Measurements from ENCODE around the gene VAC14. TPM values are rescaled to one million over a fixed set of nuclear protein-coding genes. Genes with fewer than 3 reads are reported as not detected.

The VAC14 gene
- polyA plus RNA-seq, 1 donor from 2014 or later: 8.6 TPM

DNA sequence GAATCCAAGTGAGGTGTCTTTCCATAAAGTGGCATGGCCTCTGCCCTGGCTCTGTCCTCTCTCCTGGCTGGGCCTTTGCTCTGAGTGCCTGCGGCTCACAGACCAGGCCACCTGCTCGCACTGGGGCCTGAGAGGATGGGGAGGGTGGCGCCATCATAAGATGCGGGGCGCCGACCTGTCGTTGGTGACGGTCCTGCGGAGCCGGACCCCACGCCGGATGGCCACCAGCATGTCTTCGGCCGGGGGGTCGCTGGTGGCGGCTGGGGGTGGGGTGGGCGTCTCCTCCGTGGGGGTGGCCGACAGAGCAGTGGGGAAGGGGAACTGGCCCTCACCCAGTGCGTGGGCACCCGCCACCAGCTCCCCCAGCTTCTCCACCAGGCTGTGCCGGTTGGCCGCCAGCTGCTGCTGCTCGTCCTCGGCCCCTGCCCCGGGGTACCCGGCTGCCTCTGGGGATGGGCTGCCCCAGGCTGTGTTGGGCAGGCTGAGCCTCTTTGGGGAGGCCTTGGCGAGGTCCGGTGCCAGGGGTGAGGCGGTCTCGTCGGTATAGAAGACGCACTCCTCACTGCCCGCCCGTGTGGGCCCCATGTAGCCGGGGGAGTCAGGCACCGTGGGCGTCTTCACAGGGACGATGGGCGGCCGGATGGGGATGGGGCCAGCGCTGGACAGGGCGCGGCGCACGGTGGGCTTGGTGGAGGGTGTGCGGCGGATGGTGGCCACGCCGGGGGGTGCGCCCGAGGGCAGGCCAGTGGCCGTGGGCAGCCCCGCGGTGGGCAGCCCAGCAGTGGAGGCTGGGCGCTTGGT lies 137.2 kb downstream of the VAC14 start:
- no peak for TF ChIP-seq MXI1 (conservative IDR thresholded peaks at IDR 0.05; ENCODE audit: poor library complexity, severe bottlenecking)
- TF ChIP-seq SMC3 (conservative IDR thresholded peaks at IDR 0.05; ENCODE audit: poor library complexity): no peak
- TF ChIP-seq, protein P1, sequence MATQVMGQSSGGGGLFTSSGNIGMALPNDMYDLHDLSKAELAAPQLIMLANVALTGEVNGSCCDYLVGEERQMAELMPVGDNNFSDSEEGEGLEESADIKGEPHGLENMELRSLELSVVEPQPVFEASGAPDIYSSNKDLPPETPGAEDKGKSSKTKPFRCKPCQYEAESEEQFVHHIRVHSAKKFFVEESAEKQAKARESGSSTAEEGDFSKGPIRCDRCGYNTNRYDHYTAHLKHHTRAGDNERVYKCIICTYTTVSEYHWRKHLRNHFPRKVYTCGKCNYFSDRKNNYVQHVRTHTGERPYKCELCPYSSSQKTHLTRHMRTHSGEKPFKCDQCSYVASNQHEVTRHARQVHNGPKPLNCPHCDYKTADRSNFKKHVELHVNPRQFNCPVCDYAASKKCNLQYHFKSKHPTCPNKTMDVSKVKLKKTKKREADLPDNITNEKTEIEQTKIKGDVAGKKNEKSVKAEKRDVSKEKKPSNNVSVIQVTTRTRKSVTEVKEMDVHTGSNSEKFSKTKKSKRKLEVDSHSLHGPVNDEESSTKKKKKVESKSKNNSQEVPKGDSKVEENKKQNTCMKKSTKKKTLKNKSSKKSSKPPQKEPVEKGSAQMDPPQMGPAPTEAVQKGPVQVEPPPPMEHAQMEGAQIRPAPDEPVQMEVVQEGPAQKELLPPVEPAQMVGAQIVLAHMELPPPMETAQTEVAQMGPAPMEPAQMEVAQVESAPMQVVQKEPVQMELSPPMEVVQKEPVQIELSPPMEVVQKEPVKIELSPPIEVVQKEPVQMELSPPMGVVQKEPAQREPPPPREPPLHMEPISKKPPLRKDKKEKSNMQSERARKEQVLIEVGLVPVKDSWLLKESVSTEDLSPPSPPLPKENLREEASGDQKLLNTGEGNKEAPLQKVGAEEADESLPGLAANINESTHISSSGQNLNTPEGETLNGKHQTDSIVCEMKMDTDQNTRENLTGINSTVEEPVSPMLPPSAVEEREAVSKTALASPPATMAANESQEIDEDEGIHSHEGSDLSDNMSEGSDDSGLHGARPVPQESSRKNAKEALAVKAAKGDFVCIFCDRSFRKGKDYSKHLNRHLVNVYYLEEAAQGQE (IDR thresholded peaks at IDR 0.05; ENCODE audit: borderline replicate concordance): no peak
- TF ChIP-seq EP300 (conservative IDR thresholded peaks at IDR 0.05; ENCODE audit: poor library complexity, severe bottlenecking): no peak
- TF ChIP-seq POLR2AphosphoS5 (IDR thresholded peaks at IDR 0.05): no peak
- TF ChIP-seq, protein P2, sequence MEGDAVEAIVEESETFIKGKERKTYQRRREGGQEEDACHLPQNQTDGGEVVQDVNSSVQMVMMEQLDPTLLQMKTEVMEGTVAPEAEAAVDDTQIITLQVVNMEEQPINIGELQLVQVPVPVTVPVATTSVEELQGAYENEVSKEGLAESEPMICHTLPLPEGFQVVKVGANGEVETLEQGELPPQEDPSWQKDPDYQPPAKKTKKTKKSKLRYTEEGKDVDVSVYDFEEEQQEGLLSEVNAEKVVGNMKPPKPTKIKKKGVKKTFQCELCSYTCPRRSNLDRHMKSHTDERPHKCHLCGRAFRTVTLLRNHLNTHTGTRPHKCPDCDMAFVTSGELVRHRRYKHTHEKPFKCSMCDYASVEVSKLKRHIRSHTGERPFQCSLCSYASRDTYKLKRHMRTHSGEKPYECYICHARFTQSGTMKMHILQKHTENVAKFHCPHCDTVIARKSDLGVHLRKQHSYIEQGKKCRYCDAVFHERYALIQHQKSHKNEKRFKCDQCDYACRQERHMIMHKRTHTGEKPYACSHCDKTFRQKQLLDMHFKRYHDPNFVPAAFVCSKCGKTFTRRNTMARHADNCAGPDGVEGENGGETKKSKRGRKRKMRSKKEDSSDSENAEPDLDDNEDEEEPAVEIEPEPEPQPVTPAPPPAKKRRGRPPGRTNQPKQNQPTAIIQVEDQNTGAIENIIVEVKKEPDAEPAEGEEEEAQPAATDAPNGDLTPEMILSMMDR (IDR thresholded peaks at IDR 0.05; ENCODE audit: poor library complexity, severe bottlenecking): no peak
- Histone ChIP-seq H3F3A (ENCODE audit: insufficient read depth, low read length, poor library complexity, severe bottlenecking) (no peaks in the 10 kb centered on the region), H3K27ac (ENCODE audit: low read length) (no peak overlapping the region), H3K27me3 (ENCODE audit: insufficient read depth, low read depth, low read length) (no peaks in the 10 kb centered on the region), H2AFZ (ENCODE audit: low read depth, low read length) (no peak overlapping the region), H3K36me3 (ENCODE audit: insufficient read depth, low read length) (no peaks in the 10 kb centered on the region), H3K4me2 (ENCODE audit: low read length) (no peak overlapping the region), H3K9ac (ENCODE audit: low read length) (no peak overlapping the region), H3K79me2 (replicated peaks; ENCODE audit: insufficient read depth, low read length) (no peaks in the 10 kb centered on the region), H4K20me1 (ENCODE audit: insufficient read depth) (no peaks in the 10 kb centered on the region), H3K9me3 (ENCODE audit: low read length) (no peaks in the 10 kb centered on the region), H3K9me2 (ENCODE audit: insufficient read depth, low read length) (no peaks in the 10 kb centered on the region), H3K4me3 (ENCODE audit: low read length) (no peak overlapping the region)

DNA sequence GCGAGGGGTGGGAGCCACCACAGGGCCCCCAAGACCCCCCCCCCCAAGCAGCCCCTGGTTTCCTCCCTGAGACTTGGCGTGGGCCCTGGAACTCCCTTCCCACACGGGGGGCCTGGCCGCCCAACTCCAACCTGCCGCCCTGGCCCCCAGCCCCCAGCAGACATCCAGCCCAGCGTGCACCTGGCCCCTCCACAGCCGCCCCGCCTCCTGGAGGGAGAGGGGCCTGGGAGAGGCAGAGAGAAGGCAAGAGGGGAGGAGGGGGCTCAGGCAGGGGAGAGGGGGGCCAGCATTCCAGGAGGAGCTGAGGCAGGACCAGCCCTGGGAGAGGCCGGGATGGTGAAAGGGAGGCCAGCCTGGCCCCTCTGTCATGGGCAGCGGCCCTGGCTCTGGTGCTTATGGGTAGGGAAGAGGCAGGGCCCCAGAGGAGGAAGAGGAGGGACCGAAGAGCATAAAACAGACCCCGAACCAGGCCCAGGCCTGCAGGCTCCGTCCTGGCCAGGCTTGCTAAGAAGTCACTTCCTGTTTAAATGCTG lies 137.9 kb downstream of the VAC14 start:
- Histone ChIP-seq H4K20me1 (ENCODE audit: insufficient read depth) (no peaks in the 10 kb centered on the region), H2AFZ (ENCODE audit: low read depth, low read length) (no peak overlapping the region), H3K9ac (ENCODE audit: low read length) (no peak overlapping the region), H3K27me3 (ENCODE audit: insufficient read depth, low read depth, low read length) (no peaks in the 10 kb centered on the region), H3K27ac (ENCODE audit: low read length) (no peak overlapping the region), H3K9me3 (ENCODE audit: low read length) (no peaks in the 10 kb centered on the region), H3F3A (ENCODE audit: insufficient read depth, low read length, poor library complexity, severe bottlenecking) (no peaks in the 10 kb centered on the region), H3K4me3 (ENCODE audit: low read length) (no peak overlapping the region), H3K9me2 (ENCODE audit: insufficient read depth, low read length) (no peaks in the 10 kb centered on the region), H3K79me2 (replicated peaks; ENCODE audit: insufficient read depth, low read length) (no peaks in the 10 kb centered on the region), H3K36me3 (ENCODE audit: insufficient read depth, low read length) (no peaks in the 10 kb centered on the region), H3K4me2 (ENCODE audit: low read length) (no peak overlapping the region)
- TF ChIP-seq POLR2AphosphoS5 (IDR thresholded peaks at IDR 0.05): no peak
- TF ChIP-seq, protein P1 (IDR thresholded peaks at IDR 0.05; ENCODE audit: borderline replicate concordance): no peak
